Stimulated activated CD8-positive, alpha-beta memory T cell treated with anti-CD3 and anti-CD28 coated beads, Interleukin-2, amount 100 ng/mL, for 48 hours (primary cell): ENCODE results near the gene XPR1.
"Not testable (repeated sequence)": the region's sequence is repeated elsewhere in the genome, so short reads cannot be mapped to it uniquely, and the experiment has no call there.

ENCODE experiments used
- DNase-seq, 2 donors: peaks; one replicate each; pipeline ENCODE4 v3.0.0-alpha.2; 2020; ENCODE audit warnings: low read depth in 2 of 2

The XPR1 gene

GRCh38 chr1:180644526-180645192, 12.8 kb downstream of the XPR1 start:
- DNase-seq: no peak

GRCh38 chr1:180645261-180645660, 13.4 kb downstream of the XPR1 start:
- not testable (repeated sequence) for DNase-seq

- no peak for DNase-seq
These were observed 14.3 kb downstream of the XPR1 start for GRCh38 chr1:180646093-180646492.

- DNase-seq: peak in 1 of 2 donors; percentile 13
These were observed 14.7 kb downstream of the XPR1 start for GRCh38 chr1:180646547-180646946.

GRCh38 chr1:180652792-180653191, 21.0 kb downstream of the XPR1 start:
- DNase-seq: no peak

GRCh38 chr1:180662709-180663108, 30.9 kb downstream of the XPR1 start:
- no peak for DNase-seq

GRCh38 chr1:180670681-180671080, 38.9 kb downstream of the XPR1 start:
- DNase-seq: no peak

- DNase-seq: no peak
These were observed 40.3 kb downstream of the XPR1 start for GRCh38 chr1:180672105-180672504.

GRCh38 chr1:180672505-180672904, 40.7 kb downstream of the XPR1 start:
- DNase-seq: no peak

- no peak for DNase-seq
These were observed 43.0 kb downstream of the XPR1 start for GRCh38 chr1:180674603-180675530.

GRCh38 chr1:180675586-180675985, 43.8 kb downstream of the XPR1 start:
- no peak for DNase-seq

- DNase-seq: no peak
These were observed 48.8 kb downstream of the XPR1 start for GRCh38 chr1:180680558-180681144.

- DNase-seq: not testable (repeated sequence)
These were observed 51.3 kb downstream of the XPR1 start for GRCh38 chr1:180683117-180683516.

GRCh38 chr1:180691322-180691913, 59.6 kb downstream of the XPR1 start:
- no peak for DNase-seq

GRCh38 chr1:180693564-180694244, 61.9 kb downstream of the XPR1 start:
- no peak for DNase-seq

- DNase-seq: no peak
These were observed 63.5 kb downstream of the XPR1 start for GRCh38 chr1:180695282-180695681.

- no peak for DNase-seq
These were observed 64.5 kb downstream of the XPR1 start for GRCh38 chr1:180696361-180696760.

GRCh38 chr1:180698580-180698979, 66.8 kb downstream of the XPR1 start:
- DNase-seq: no peak

GRCh38 chr1:180702376-180702775, 70.6 kb downstream of the XPR1 start:
- not testable (repeated sequence) for DNase-seq

GRCh38 chr1:180710746-180711145, 78.9 kb downstream of the XPR1 start:
- not testable (repeated sequence) for DNase-seq

GRCh38 chr1:180711260-180711659, 79.4 kb downstream of the XPR1 start:
- DNase-seq: not testable (repeated sequence)

- DNase-seq: no peak
These were observed 88.9 kb downstream of the XPR1 start for GRCh38 chr1:180720753-180721152.
